OCI-LY1 (cell line): Measurements from ENCODE around the gene OR2S2.

Source experiments
- CTCF ChIP-seq: fragments of 200-600 bp; sonication (generic), shearing (Covaris generic); IDR thresholded peaks from 2 replicates; pipeline ENCODE4 v1.5.1; 2017; ENCODE audit warnings: mild to moderate bottlenecking, antibody characterized with exemption, low read length, moderate library complexity, mixed read lengths
- EZH2 ChIP-seq: fragments of 200-600 bp; sonication (generic), shearing (Covaris generic); IDR thresholded peaks from 2 replicates; pipeline ENCODE4 v1.8.0; 2017; ENCODE audit warnings: borderline replicate concordance, mixed run types, mild to moderate bottlenecking, antibody characterized with exemption, low read length, moderate library complexity, mixed read lengths

- TF ChIP-seq CTCF (no peak), EZH2 (no peak)
These were observed 50.0 kb downstream of the OR2S2 start for GRCh38 chr9:35907711-35908503.
